Nephron (organoid): ENCODE data around the gene CAPN11.

Experiments
- H3K27ac Mint-ChIP-seq, 3 experiments: 2 replicates each; pipeline ENCODE4 v1.8.0; 2020; ENCODE audit warnings: mixed read lengths in 3 of 3, mild to moderate bottlenecking in 2 of 3, moderate library complexity in 1 of 3
- H3K27me3 Mint-ChIP-seq: 2 replicates; pipeline ENCODE4 v1.8.0; 2021; ENCODE audit warnings: low read depth, mild to moderate bottlenecking, moderate library complexity, mixed read lengths
- H3K36me3 Mint-ChIP-seq: 2 replicates; pipeline ENCODE4 v1.8.0; 2020; ENCODE audit warnings: low read depth, mixed read lengths
- H3K4me1 Mint-ChIP-seq: 2 replicates; pipeline ENCODE4 v1.8.0; 2020; ENCODE audit warnings: mixed read lengths
- H3K4me3 Mint-ChIP-seq, 3 experiments: 2 replicates each; pipeline ENCODE4 v1.8.0; 2020; ENCODE audit warnings: mild to moderate bottlenecking in 3 of 3, mixed read lengths in 3 of 3, moderate library complexity in 2 of 3
- H3K9me3 Mint-ChIP-seq: 2 replicates; pipeline ENCODE4 v1.8.0; 2020; ENCODE audit warnings: mixed read lengths
- TF ChIP-seq, protein P1 (sequence below), 3 experiments: fragments of 200-600 bp; sonication (generic); IDR thresholded peaks; one replicate each; pipeline ENCODE4 v1.5.0; 2021; ENCODE audit warnings: antibody characterized with exemption in 3 of 3; ENCODE audit not compliant: unreplicated experiment in 3 of 3

The CAPN11 gene

DNA sequence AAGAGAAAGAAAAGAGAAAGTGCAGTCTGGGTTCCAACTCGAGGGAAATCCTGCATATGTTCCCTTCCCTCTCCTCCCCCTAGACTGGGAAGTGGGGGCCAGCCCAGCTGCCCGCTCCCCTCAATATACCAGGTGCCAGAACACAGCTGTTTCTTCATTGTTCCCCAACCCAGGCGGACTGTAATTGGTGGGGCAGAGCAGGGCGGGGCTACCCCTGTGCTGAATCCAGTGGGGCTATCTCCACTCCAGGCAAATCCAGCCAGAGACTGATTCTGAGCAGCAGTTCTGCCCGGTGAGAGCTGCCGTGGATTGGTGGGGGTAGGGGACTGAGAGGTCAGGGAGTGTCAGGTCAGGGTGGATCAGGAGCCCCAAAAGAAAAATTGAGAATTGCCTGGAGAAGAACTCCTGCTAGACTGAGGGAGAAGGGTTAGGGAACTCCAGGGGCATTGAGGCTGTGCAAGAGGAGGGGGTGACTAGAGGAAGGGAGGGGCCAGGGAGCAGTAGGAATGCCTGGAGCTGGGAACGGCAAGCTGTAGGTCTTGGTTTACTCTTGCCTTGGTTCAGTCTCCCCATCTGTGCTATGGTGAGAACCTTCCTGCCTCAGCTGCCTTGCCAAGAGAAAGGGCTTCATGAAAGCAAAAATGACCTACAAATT lies 58.2 kb downstream of the CAPN11 start, which contains the start of gene MYMX:
Gene MYMX, plus strand, starts transcription at position 250 of the 655 bp plus-strand sequence. CDS start 546 bp downstream, outside the sequence.
- no peaks in the 10 kb centered on the region for H3K36me3 Mint-ChIP-seq
- TF ChIP-seq, protein P1, sequence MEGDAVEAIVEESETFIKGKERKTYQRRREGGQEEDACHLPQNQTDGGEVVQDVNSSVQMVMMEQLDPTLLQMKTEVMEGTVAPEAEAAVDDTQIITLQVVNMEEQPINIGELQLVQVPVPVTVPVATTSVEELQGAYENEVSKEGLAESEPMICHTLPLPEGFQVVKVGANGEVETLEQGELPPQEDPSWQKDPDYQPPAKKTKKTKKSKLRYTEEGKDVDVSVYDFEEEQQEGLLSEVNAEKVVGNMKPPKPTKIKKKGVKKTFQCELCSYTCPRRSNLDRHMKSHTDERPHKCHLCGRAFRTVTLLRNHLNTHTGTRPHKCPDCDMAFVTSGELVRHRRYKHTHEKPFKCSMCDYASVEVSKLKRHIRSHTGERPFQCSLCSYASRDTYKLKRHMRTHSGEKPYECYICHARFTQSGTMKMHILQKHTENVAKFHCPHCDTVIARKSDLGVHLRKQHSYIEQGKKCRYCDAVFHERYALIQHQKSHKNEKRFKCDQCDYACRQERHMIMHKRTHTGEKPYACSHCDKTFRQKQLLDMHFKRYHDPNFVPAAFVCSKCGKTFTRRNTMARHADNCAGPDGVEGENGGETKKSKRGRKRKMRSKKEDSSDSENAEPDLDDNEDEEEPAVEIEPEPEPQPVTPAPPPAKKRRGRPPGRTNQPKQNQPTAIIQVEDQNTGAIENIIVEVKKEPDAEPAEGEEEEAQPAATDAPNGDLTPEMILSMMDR (IDR thresholded peaks at IDR 0.05; ENCODE audit: unreplicated experiment in 3 of 3) = no peak
- H3K9me3 Mint-ChIP-seq = no peaks in the 10 kb centered on the region
- peak within 1 kb of the TSS; percentile 70 to 91 (median 84) for H3K4me3 Mint-ChIP-seq
- peak within 1 kb of the TSS; percentile 92 to 97 (median 96) for H3K27ac Mint-ChIP-seq
- peaks cover 42% of the 10 kb centered on the region for H3K4me1 Mint-ChIP-seq
- peaks cover 8% of the 10 kb centered on the region for H3K27me3 Mint-ChIP-seq

DNA sequence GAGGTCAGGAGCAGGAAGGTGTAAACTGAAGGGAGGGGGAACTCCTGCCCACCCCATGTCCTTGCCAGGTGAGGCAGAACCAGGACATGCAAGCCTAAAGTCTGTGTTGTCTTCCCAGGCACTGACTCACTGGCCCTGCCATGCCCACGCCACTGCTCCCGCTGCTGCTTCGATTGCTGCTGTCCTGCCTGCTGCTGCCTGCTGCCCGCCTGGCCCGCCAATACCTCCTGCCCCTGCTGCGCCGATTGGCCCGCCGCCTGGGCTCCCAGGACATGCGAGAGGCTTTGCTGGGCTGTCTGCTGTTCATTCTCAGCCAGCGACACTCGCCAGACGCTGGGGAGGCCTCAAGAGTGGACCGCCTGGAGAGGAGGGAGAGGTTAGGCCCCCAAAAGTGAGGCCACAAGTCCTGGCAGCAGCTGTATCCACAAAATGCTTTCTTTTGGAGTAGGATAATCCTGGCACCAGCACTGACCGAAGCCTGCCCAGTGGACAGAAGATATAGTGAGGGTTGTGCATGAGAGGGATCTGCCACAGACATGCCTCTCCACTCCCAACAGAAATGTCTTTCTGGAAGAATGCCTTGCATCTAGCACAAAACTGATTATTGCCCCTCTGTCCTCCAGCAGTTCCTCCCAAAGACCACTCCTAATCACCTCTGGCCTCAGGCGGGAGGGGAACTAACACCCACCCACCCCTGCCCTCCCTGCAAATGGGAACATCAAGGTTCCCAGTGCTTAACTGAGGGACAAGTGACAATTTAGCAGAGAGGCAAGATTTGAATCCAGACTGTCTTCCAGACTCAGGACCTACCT lies 58.9 kb downstream of the CAPN11 start:
- peak overlapping the region; percentile 70 to 91 (median 82) for H3K4me3 Mint-ChIP-seq
- H3K9me3 Mint-ChIP-seq = no peaks in the 10 kb centered on the region
- peaks cover 8% of the 10 kb centered on the region for H3K27me3 Mint-ChIP-seq
- peak overlapping the region; percentile 92 to 97 (median 96) for H3K27ac Mint-ChIP-seq
- peaks cover 45% of the 10 kb centered on the region for H3K4me1 Mint-ChIP-seq
- H3K36me3 Mint-ChIP-seq = no peaks in the 10 kb centered on the region
- TF ChIP-seq, protein P1 (IDR thresholded peaks at IDR 0.05; ENCODE audit: unreplicated experiment in 3 of 3) = no peak

DNA sequence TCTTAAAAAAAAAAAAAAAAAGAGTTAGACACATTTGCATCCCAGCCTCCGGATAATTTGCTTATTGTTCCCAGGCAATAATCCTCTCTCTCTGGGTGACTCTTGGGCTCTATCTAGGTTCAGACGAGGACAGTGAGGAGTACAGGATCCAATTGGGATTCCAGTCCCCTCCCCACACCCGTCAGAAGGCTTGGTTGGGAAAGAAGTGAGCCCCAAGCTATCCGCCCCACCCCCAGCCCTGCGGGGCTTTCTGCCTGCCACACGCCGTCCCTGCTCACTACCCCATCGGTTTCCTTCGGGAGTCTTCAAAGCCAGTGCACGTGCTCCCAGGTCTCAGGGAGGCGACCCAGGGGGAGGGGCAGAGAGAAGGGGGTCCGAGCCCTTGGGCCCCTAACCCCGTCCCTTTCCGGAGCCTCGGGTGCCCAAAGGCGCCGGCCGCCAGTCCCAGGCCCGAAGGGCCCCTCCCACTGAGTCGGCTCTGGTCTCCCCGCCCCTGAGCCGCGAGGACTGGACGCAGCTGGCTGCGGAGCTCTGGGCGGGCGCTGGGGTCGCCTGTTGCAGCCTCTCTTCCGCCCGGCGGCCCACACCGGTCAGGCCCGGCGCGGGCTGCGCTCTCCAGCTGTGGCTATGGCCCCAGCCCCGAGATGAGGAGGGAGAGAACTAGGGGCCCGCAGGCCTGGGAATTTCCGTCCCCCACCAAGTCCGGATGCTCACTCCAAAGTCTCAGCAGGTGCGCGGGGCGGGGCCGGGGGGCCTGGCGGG lies 60.6 kb downstream of the CAPN11 start:
- Mint-ChIP-seq H3K4me3 (peak overlapping the region; percentile 79 to 91 (median 86)), H3K27me3 (peaks cover 8% of the 10 kb centered on the region), H3K4me1 (peaks cover 51% of the 10 kb centered on the region), H3K27ac (peak overlapping the region; percentile 83 to 97 (median 96)), H3K9me3 (no peaks in the 10 kb centered on the region), H3K36me3 (no peaks in the 10 kb centered on the region)
- TF ChIP-seq, protein P1 (IDR thresholded peaks at IDR 0.05; ENCODE audit: unreplicated experiment in 3 of 3) = no peak

DNA sequence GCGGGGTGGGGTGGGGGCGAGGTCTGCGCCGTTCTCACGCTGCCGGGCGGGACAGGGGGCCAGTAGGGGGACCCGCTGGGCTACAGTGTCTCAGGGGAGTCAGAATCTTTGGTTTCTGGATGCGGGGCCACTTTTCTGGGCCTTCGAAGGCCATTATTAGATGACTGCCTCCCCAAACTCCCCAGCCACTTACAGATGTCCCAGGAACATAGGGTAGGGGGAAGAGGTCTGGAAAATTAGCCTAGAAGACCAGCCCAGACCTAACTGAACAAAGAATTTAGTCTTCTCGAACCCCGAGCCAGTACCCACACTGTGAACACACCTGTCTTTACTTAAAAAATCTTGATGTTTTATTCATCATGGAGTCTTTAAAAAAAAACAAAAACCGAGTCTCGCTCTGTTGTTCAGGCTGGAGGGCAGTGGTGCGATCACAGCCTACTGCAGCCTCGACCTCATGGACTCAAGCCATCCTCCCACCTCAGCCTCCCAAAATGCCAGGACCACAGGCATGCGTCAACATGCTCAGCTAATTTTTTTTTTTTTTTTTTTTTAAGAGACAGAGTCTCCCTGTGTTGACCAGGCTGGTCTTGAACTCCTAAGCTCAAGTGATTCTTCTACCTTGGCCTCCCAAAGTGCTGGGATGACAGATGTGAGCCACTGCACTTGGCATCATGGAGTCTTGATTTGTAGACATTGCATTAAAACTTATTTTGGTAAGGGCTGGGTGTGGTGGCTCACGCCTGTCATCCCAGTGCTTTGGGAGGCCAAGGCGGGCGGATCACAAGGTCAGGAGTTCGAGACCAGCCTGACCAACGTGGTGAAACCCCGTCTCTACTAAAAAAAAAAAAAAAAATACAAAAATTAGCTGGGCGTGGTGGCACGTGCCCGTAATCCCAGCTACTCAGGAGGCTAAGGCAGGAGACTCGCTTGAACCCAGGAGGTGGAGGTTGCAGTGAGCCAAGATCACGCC lies 61.5 kb downstream of the CAPN11 start:
- no peaks in the 10 kb centered on the region for H3K36me3 Mint-ChIP-seq
- TF ChIP-seq, protein P1 (IDR thresholded peaks at IDR 0.05; ENCODE audit: unreplicated experiment in 3 of 3) = no peak
- H3K9me3 Mint-ChIP-seq = no peaks in the 10 kb centered on the region
- H3K27me3 Mint-ChIP-seq = peaks cover 12% of the 10 kb centered on the region
- peak overlapping the region; percentile 63 to 91 (median 79) for H3K4me3 Mint-ChIP-seq
- H3K27ac Mint-ChIP-seq = peak overlapping the region; percentile 31 to 83 (median 81)
- peaks cover 59% of the 10 kb centered on the region for H3K4me1 Mint-ChIP-seq

DNA sequence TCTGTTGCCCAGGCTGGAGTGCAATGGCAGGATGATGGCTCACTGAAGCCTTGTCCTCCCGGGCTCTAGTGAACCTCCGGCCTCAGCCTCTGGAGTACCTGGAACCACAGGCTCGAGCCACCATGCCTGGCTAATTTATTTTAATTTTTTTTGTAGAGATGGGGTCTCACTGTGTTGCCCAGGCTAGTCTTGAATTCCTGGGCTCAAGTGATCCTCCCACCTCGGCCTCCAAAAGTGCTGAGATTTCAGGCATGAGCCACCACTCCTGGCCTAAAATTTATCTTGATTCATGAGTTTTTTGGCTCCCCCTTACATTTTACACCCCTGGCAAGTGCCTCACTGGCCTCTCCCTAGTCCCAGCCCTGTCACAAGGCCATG lies 62.3 kb downstream of the CAPN11 start:
- Mint-ChIP-seq H3K27ac (peak overlapping the region; percentile 76 to 86 (median 83)), H3K9me3 (no peaks in the 10 kb centered on the region), H3K27me3 (peaks cover 12% of the 10 kb centered on the region), H3K36me3 (no peaks in the 10 kb centered on the region), H3K4me3 (peak overlapping the region; percentile 74 to 82 (median 75)), H3K4me1 (peaks cover 64% of the 10 kb centered on the region)
- TF ChIP-seq, protein P1 (IDR thresholded peaks at IDR 0.05; ENCODE audit: unreplicated experiment in 3 of 3) = no peak
